HG02938 (cell line): ENCODE data around the gene S100P.
"Not testable (repeated sequence)": the region's sequence is repeated elsewhere in the genome, so short reads cannot be mapped to it uniquely, and the experiment has no call there.

Source experiments
- ATAC-seq: cut with Tn5 transposase; IDR thresholded peaks from one replicate; pipeline ENCODE4 v1.9.1; 2021; ENCODE audit warnings: mild to moderate bottlenecking, moderate library complexity; ENCODE audit not compliant: unreplicated experiment

The S100P gene

GRCh38 chr4:6693231-6694176 is at the start of gene S100P:
S100P (plus strand) TSS chr4:6693878; CDS start chr4:6693933, 55 bp downstream.
- ATAC-seq = no peak

GRCh38 chr4:6644792-6645530 is 48.7 kb upstream of the S100P start:
- ATAC-seq = no peak

GRCh38 chr4:6647169-6647568 is 46.5 kb upstream of the S100P start:
- no peak for ATAC-seq

DNA sequence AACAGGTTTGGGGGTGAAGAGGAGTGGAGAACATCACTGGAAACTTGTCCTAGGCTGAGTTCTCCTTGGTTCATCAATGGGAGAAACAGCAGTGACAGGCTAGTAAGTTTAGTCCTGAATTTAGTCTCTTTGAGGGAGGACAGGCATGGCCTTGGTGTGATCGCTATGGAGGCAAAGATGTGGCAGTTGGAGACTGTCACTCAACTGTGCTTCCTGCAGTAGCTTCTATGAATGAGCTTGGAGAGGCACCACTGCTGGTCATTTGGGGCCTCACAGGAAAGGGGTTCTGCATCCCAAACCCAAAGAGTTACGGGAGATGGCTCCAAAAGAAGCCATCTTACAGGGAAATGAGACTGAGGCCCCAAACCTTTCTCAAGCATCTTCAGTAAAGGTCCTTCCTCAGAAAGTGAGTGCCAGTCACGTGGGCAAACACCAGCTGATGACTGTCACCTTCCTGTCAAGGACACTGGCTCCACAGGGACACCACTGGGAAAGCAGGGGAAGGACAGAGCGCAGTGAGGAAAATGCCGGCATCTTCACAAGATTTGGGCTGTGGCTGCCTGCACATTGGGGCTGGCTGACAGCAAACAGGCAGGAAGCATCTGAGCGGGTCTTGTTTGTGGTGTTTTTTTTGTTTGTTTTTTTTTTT is 46.0 kb upstream of the S100P start:
- ATAC-seq = no peak

GRCh38 chr4:6649216-6649615 is 44.5 kb upstream of the S100P start:
- ATAC-seq = no peak

DNA sequence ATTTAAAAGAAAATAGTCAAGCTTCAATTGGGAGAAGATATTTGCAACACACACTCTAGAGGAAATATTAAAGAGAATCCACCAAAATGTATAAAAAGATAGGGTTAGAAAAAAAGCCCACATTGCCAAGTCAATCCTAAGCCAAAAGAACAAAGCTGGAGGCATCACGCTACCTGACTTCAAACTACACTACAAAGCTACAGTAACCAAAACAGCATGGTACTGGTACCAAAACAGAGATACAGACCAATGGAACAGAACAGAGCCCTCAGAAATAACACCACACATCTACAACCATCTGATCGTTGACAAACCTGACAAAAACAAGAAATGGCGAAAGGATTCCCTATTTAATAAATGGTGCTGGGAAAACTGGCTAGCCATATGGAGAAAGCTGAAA is 39.5 kb upstream of the S100P start:
- not testable (repeated sequence) for ATAC-seq

DNA sequence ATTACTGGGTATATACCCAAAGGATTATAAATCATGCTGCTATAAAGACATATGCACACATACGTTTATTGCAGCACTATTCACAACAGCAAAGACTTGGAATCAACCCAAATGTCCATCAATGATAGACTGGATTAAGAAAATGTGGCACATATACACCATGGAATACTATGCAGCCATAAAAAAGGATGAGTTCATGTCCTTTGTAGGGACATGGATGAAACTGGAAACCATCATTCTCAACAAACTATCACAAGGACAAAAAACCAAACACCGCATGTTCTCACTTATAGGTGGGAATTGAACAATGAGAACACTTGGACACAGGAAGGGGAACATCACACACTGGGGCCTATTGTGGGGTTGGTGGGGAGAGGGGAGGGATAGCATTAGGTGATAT is 38.4 kb upstream of the S100P start:
- not testable (repeated sequence) for ATAC-seq

GRCh38 chr4:6655924-6656323 is 37.8 kb upstream of the S100P start:
- no peak for ATAC-seq

GRCh38 chr4:6657242-6658208 is 36.2 kb upstream of the S100P start:
- no peak for ATAC-seq

GRCh38 chr4:6658209-6658595 is 35.5 kb upstream of the S100P start:
- no peak for ATAC-seq

DNA sequence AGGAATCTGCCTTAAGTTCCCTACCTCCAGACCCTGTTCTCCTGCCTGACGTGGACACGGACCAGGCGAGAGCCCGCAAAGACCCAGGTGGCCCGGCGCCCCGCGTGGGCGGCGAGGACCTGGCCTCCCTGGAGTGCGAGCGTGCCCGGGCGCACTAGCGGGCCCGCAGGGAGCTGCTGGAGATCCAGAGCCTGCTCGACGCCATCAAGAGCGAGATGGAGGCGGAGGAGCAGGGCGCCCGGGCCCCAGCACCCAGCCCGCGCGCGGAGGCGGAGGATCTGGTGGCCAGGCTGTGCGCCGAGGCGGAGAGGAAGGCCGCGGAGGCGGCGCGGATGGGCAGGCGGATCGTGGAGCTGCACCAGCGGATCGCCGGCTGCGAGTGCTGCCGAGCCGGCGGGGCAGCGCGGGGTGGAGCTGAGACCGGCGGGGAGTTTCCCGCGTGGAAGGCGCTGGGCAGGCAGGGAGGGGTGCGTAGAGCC is 35.0 kb upstream of the S100P start:
- ATAC-seq = no peak

- ATAC-seq = no peak
These were observed 33.8 kb upstream of the S100P start for GRCh38 chr4:6659897-6660296.

GRCh38 chr4:6660430-6660829 is 33.2 kb upstream of the S100P start:
- ATAC-seq = no peak

DNA sequence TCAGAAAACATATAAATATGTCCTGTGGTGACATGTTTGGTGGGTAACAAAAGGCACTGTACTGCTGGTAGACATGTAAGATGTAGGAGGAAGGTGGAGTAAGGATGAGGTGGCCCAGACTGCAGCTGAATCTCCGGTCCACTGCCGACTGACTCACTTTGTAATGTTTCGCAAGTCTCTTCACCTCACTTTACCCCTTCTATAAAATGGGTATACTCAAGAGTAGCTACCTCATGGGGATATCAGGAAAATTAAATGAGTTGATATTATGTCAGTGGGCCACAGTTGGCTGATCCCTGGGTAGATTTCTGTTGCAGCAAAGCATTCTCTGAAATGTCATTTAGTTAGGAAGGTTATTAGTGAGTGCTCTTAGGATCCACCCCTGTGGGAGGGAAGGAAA is 31.1 kb upstream of the S100P start:
- no peak for ATAC-seq

DNA sequence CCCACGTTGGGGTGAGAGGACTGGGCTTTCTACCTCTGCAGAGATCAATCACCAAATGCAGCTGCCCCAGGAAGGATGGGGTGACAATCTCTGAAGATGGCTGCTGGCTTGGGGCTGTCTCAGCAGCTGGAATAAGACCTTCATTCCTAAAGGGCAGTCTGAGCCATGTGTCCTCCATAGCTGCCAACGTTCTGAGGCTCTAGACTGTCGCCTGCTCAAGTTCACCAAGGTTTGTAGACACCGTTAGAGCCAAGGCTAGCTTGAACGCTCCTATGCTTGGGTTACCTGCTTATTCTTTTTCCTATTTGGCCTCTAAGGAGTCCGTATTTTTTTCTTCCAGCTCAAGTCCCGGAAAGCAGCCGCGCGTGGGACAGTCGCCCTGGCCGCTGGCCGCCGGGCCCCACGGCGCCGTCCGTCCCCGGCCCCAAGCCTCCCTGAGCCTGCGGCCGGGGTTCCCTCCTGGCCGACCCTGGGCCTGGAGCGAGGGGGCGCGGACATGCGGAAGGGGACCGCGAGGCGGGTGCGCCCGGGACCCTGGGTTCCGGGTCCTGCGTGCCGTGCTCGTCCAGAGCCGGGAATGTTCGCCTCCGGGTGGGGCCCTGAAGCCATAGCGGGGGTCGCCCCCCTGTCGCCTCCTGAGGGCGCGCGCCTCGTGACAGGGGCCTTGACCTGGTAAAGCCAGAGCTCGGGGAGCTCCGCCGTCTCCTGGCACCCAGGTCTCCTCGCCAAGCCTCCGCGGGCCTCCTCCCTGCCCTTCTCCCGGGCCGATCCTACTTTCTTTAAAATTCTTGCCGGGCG is 29.9 kb upstream of the S100P start:
- ATAC-seq = no peak

- ATAC-seq = no peak
These were observed 28.4 kb upstream of the S100P start for GRCh38 chr4:6665320-6665654.

DNA sequence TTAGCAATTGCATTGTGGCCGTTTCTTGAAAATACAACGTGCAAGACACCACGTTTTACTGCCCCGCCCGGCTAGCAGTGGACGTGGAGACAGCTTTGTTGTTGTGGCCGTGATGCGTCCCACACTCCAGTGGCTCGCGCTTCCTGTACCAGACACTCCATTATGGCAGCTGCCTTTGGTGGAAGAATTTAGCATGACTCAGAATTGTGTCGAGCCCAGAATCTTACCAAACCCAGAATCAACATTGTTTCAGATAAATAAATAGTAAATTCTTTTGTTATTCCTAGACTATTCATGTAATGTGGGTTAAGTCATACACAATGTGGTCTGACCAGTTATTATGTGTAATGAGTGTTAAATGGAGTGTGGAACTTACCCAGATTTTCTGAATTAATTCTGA is 25.3 kb upstream of the S100P start:
- ATAC-seq = no peak

- no peak for ATAC-seq
These were observed 22.0 kb upstream of the S100P start for GRCh38 chr4:6671648-6672047.

DNA sequence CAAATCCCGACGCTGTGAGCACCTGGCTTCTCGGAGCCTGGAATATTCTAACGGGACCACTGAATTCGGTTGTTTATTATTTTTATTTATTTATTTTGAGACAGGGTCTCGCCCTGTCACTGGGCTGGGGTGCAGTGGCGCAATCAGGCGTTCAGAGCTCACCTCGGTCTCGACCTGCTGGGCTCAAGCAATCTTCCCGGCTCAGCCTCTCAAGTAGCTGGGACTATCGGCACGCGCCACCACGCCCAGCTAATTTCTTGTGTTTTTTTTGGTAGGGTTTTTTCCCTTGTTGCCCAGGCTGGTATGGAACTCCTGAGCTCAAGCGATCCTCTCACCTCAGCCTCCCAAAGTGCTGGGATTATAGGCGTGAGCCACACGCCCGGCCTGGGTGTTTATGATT is 21.5 kb upstream of the S100P start:
- ATAC-seq = no peak
